AG10803 (cell line): ENCODE measurements around the gene APBB1IP.
A peak's percentile ranks its signal among the peaks of the same experiment; 100 is the strongest.

ENCODE experiments used
- DNase-seq: peaks from one replicate; pipeline ENCODE4 v3.0.0; 2010; ENCODE audit warnings: low read depth
- H3K4me3 ChIP-seq: 2 replicates; pipeline ENCODE4 v1.5.1; 2011; ENCODE audit warnings: mild to moderate bottlenecking, low read length, control low read depth
- TF ChIP-seq, protein P1 (sequence below): conservative IDR thresholded peaks from 2 replicates; pipeline ENCODE4 v1.5.1; 2011; ENCODE audit warnings: mild to moderate bottlenecking, low read length, control low read depth, inconsistent platforms

The APBB1IP gene

DNA sequence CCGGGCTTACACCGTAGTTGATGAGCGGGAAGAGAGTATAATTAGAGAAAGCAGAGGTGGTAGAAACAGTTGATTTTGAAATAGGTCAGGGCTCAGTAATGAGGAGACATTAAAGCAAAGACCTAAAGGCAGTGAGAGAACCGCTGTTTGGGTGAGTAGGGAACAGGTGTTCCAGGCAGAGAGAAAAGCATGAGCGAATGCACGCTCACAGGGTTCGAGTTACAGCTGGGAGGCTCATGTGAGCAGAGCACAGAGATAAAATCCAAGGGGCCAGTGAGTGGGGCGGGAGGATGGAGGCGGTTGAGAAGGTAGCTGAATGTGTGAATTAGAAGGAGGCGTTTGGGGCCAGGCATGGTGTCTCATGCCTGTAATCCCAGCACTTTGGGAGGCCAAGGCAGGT, 39.9 kb downstream of the APBB1IP start:
- TF ChIP-seq, protein P1, sequence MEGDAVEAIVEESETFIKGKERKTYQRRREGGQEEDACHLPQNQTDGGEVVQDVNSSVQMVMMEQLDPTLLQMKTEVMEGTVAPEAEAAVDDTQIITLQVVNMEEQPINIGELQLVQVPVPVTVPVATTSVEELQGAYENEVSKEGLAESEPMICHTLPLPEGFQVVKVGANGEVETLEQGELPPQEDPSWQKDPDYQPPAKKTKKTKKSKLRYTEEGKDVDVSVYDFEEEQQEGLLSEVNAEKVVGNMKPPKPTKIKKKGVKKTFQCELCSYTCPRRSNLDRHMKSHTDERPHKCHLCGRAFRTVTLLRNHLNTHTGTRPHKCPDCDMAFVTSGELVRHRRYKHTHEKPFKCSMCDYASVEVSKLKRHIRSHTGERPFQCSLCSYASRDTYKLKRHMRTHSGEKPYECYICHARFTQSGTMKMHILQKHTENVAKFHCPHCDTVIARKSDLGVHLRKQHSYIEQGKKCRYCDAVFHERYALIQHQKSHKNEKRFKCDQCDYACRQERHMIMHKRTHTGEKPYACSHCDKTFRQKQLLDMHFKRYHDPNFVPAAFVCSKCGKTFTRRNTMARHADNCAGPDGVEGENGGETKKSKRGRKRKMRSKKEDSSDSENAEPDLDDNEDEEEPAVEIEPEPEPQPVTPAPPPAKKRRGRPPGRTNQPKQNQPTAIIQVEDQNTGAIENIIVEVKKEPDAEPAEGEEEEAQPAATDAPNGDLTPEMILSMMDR: no peak
- DNase-seq: no peak
- H3K4me3 ChIP-seq: no peak overlapping the region

DNA sequence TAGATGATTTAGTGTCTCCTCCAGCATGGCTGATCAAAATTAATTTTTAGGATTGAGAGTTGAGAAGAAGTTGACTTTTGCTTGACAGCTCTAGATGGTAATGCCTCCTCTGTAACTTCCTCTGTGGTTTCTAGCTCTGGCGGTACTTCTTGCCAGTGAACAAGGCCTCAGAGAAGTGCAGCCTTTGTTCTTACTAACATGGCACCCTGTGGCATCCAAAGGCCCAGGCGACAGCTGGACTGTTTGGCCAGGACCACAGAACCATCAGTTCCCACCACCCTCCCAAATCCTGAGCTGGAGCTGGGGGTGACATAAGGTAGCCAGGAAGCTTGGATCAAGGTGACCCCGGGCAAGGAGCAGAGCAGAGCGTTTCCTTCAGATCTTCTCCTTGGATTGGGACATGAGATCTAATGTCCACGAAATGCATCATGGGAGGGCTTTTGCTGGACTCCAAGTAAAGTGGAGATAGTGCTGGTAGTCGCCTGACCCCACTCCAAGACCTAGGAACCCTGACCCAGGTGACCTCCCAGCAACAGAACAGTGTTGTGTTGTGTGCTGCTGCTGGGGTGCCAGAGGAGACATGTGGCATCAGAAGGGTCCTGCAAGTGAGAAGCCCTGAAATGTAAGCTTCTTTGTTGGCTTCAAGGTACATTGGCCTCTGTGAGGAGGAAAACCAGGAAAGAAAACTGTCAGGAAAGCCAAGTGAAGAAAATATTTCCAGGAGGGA, 41.8 kb downstream of the APBB1IP start:
- no peak overlapping the region for H3K4me3 ChIP-seq
- TF ChIP-seq, protein P1: no peak
- no peak for DNase-seq

DNA sequence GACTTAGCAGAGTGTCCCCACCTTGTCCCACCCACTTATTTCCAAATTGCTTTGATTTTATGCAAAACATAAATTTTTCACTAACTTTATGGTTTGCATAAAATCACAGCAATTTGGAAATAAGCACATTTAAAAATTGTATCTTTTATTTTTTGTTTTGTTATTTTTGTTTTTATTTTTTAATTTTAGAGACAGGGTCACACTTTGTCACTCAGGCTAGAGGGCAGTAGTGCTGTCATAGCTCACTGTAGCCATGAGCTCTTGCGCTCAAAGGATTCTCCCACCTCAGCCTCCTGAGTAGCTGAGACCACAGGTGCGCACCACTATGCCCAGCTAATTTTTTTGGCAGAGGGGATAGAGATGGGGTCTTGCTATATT, 43.2 kb downstream of the APBB1IP start:
- TF ChIP-seq, protein P1: no peak
- no peak overlapping the region for H3K4me3 ChIP-seq
- no peak for DNase-seq

DNA sequence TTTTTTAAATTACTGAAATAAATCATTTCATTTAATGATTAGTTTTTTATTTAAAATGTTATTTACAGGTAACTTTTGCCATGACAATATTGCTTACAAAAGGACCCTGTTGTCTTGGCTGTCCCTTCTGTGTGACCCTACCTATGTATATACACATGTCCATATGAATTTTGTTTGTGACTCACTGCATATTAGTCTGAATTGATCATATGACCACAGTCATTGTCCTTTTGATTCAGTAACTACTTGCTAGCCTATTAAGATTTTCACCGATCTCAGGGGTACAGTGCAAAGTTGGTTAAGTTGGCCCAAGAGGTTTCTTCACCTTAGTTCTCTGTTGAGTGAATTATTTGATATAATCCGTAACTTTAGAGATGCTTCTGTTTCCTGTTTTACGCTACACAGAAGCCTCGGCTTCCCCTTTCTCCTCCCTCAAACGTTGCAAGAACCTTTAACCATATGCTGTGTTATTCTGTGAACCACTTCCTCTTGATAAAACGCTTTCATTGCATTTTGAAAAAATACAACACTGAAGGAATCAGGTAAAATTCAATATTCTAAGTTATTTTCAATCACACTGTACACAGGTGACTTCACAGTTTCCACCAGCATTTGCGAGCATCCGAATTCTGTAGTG, 43.9 kb downstream of the APBB1IP start:
- no peak for DNase-seq
- TF ChIP-seq, protein P1: no peak
- no peak overlapping the region for H3K4me3 ChIP-seq

DNA sequence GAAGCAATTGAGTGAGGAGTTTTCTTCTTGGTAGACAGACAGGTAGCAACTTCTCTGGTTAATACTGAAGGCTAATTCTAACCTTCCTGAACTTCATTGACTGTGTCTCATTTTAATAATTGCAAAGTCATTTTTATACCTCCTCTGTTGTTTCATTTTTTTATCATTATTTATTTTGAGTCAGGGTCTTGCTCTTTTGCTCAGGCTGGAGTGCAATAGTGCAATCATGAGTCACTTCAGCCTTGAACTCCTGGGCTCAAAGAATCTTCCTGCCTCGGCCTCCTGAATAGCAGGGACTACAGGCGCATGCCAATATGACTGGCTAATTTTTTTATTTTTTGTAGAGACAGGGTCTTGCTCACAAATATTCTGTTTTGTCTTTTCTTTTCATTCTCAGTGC, 45.4 kb downstream of the APBB1IP start:
- H3K4me3 ChIP-seq: no peak overlapping the region
- no peak for DNase-seq
- TF ChIP-seq, protein P1: no peak

DNA sequence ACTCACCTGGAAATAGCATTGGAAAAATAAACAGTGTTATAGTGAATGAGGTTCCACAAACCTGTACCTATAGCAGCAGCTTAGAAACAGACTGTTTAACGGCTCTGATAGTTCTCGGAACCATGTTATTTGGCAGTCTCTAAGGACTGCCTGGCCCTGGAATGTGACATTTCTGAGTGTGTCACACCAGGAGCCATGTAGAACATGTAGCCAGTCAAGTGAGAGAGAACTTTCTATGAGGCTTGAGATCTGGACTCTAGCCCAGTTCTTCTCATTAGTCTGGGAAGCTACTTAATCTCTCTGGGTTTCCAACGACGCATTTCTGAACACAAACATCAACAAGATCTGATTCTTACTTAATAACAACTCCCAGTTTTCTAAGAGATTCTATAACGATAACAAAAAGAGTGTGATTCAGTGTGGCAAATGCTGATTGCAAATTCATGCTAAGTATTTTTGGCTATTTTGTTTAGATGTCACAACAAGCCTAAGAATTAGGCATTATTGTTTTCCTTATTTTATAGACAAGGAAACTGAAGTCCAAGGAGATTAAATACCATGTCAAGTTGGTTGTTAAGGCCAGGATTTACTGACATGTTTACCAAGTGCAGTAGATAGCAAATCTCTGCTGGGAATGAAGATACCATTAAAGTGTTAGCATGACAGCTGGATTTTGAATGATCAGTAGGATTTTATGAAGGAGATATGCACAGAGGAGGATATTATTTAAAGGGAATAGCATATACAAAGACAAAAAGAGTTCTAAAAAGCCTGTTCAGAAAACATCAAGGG, 47.2 kb downstream of the APBB1IP start:
- H3K4me3 ChIP-seq: no peak overlapping the region
- TF ChIP-seq, protein P1: no peak
- peak; percentile 87 for DNase-seq
